IMR-90 (cell line): ENCODE measurements around the gene LRRC55. TPM values are rescaled to one million over a fixed set of nuclear protein-coding genes. Genes with fewer than 3 reads are reported as not detected.
A peak's percentile ranks its signal among the peaks of the same experiment; 100 is the strongest.

ENCODE experiments used
- ATAC-seq: fragments of 200-7000 bp; cut with Tn5 transposase; 2 replicates; pipeline ENCODE4 v1.9.1; 2020; ENCODE audit warnings: low read depth, mild to moderate bottlenecking, moderate library complexity
- BruUV-seq: library from RNA; stranded (reverse); fragments of 400-500 nt; replicated peaks from 2 replicates; lab custom pipeline; 2021; lab: Mats Ljungman, UMichigan
- CTCF ChIA-PET: fragments of 300-600 bp; formaldehyde crosslinking; extraction: SDS; loops from one replicate; lab custom pipeline; 2021; ENCODE audit warnings: antibody characterized with exemption; lab: Yijun Ruan, JAX
- POLR2A ChIA-PET: fragments of 300-600 bp; sonication (Branson Sonifier 250); formaldehyde crosslinking; loops from one replicate; lab custom pipeline; 2022; ENCODE audit warnings: antibody characterized with exemption; ENCODE audit not compliant: unreplicated experiment; lab: Charles Lee
- DNase-seq: peaks from one replicate; pipeline ENCODE4 v3.0.0; 2013
- H2AFZ ChIP-seq: replicated peaks from 2 replicates; pipeline ENCODE3; 2013; ENCODE audit warnings: low read length, mild to moderate bottlenecking; ENCODE audit not compliant: poor library complexity
- H2AK5ac ChIP-seq: 2 replicates; pipeline ENCODE4 v1.6.1; 2013; ENCODE audit warnings: low read depth, low read length, inconsistent platforms
- H2AK9ac ChIP-seq: replicated peaks from 2 replicates; pipeline ENCODE3; 2013; ENCODE audit warnings: mild to moderate bottlenecking, low read depth, low read length, moderate library complexity; ENCODE audit not compliant: poor library complexity
- H2BK120ac ChIP-seq: 2 replicates; pipeline ENCODE4 v1.6.1; 2013; ENCODE audit warnings: low read depth, low read length, inconsistent platforms
- H2BK15ac ChIP-seq: 3 replicates; pipeline ENCODE4 v1.6.1; 2013; ENCODE audit warnings: low read depth, low read length, inconsistent platforms
- H2BK20ac ChIP-seq: 2 replicates; pipeline ENCODE4 v1.6.1; 2013; ENCODE audit warnings: low read depth, mild to moderate bottlenecking, inconsistent platforms, low read length, moderate library complexity
- H2BK5ac ChIP-seq: 2 replicates; pipeline ENCODE4 v1.6.1; 2013; ENCODE audit warnings: mild to moderate bottlenecking, low read depth, low read length, inconsistent platforms; ENCODE audit not compliant: poor library complexity, severe bottlenecking
- H3K14ac ChIP-seq: replicated peaks from 2 replicates; pipeline ENCODE4 v1.6.1; 2013; ENCODE audit warnings: low read depth, low read length, inconsistent platforms
- H3K18ac ChIP-seq: 2 replicates; pipeline ENCODE4 v1.6.1; 2013; ENCODE audit warnings: low read depth, low read length, control low read depth
- H3K23ac ChIP-seq: 2 replicates; pipeline ENCODE4 v1.6.1; 2013; ENCODE audit warnings: low read depth, low read length, inconsistent platforms
- H3K27ac ChIP-seq: 2 replicates; pipeline ENCODE4 v1.5.1; 2013; ENCODE audit warnings: mild to moderate bottlenecking, control low read depth, low read length; ENCODE audit not compliant: insufficient read depth
- H3K27me3 ChIP-seq: 2 replicates; pipeline ENCODE4 v1.6.1; 2013; ENCODE audit warnings: low read length; ENCODE audit not compliant: control insufficient read depth, insufficient read depth
- H3K36me3 ChIP-seq: 2 replicates; pipeline ENCODE4 v1.6.1; 2013; ENCODE audit warnings: low read length, mixed read lengths; ENCODE audit not compliant: control insufficient read depth, insufficient read depth
- H3K4ac ChIP-seq: 2 replicates; pipeline ENCODE4 v1.6.1; 2013; ENCODE audit warnings: low read depth, low read length, inconsistent platforms
- H3K4me1 ChIP-seq: 2 replicates; pipeline ENCODE4 v1.6.1; 2013; ENCODE audit warnings: low read length, mixed read lengths; ENCODE audit not compliant: control insufficient read depth, insufficient read depth
- H3K4me2 ChIP-seq: 2 replicates; pipeline ENCODE4 v1.6.1; 2013; ENCODE audit warnings: low read depth, mild to moderate bottlenecking, control low read depth, low read length, moderate library complexity
- H3K4me3 ChIP-seq: 2 replicates; pipeline ENCODE4 v1.5.1; 2013; ENCODE audit warnings: low read depth, mild to moderate bottlenecking, control low read depth, low read length, moderate library complexity; ENCODE audit not compliant: insufficient read depth
- H3K56ac ChIP-seq: 2 replicates; pipeline ENCODE4 v1.6.1; 2013; ENCODE audit warnings: low read length, inconsistent platforms; ENCODE audit not compliant: insufficient read depth; ENCODE audit errors: extremely low read depth
- H3K79me1 ChIP-seq, 2 experiments: 2 replicates each; pipeline ENCODE4 v1.6.1; 2013; ENCODE audit warnings: low read length in 2 of 2, inconsistent platforms in 1 of 2, low read depth in 1 of 2
- H3K9ac ChIP-seq: 2 replicates; pipeline ENCODE4 v1.6.1; 2013; ENCODE audit warnings: low read depth, low read length, control low read depth
- H3K9me1 ChIP-seq: 2 replicates; pipeline ENCODE4 v1.6.1; 2013; ENCODE audit warnings: low read length, inconsistent platforms; ENCODE audit not compliant: insufficient read depth
- H3K9me3 ChIP-seq: 2 replicates; pipeline ENCODE4 v1.6.1; 2013; ENCODE audit warnings: low read length; ENCODE audit not compliant: control insufficient read depth, insufficient read depth
- H4K20me1 ChIP-seq: 2 replicates; pipeline ENCODE4 v1.6.1; 2013; ENCODE audit warnings: low read length, inconsistent platforms; ENCODE audit not compliant: insufficient read depth
- H4K5ac ChIP-seq: 2 replicates; pipeline ENCODE4 v1.6.1; 2013; ENCODE audit warnings: mild to moderate bottlenecking, low read depth, low read length, control low read depth
- H4K8ac ChIP-seq, 2 experiments: 2 replicates each; pipeline ENCODE4 v1.6.1; 2013; ENCODE audit warnings: low read depth in 2 of 2, low read length in 2 of 2, control low read depth in 1 of 2, inconsistent platforms in 1 of 2
- H4K91ac ChIP-seq: 2 replicates; pipeline ENCODE4 v1.6.1; 2013; ENCODE audit warnings: low read depth, low read length, inconsistent platforms; ENCODE audit not compliant: insufficient read depth
- BHLHE40 ChIP-seq: fragments of 150-350 bp; IDR thresholded peaks from 2 replicates; pipeline ENCODE4 v1.6.1; 2016; ENCODE audit warnings: mild to moderate bottlenecking, low read depth, low read length
- WGBS, 2 experiments: methylation state at CpG; one replicate each; pipeline versions ENCODE4 v1.1.5 to v1.1.7; 2013; ENCODE audit warnings: missing lambda C conversion rate in 2 of 2; ENCODE audit not compliant: insufficient read length in 1 of 2; ENCODE audit errors: extremely low coverage in 2 of 2; 5-methylcytosine and 5-hydroxymethylcytosine counted together
- dilution Hi-C: fragments of 300-500 bp; cut with HindIII; formaldehyde crosslinking; loops from one replicate; pipeline ENCODE4 v1.14.3; 2018; ENCODE audit warnings: low sequenced_read_pairs; ENCODE audit not compliant: unreplicated experiment
- in situ Hi-C: fragments of 300-500 bp; cut with MboI; formaldehyde crosslinking; loops from 3 replicates; pipeline ENCODE4 v1.14.3; 2019; ENCODE audit warnings: low sequenced_read_pairs, inconsistent platforms, mixed read lengths
- intact Hi-C: fragments of 100-400 bp; cut with micrococcal nuclease; formaldehyde crosslinking; loops from 2 replicates; pipeline ENCODE4 v1.10.0; 2022
- polyA plus RNA-seq, 3 experiments: library from polyadenylated mRNA; depleted of rRNA; stranded (reverse); fragments of >200 nt; gene quantifications; 2 replicates each; pipeline ENCODE4 v1.2.3, GENCODE V29; 2012; ENCODE audit warnings: low replicate concordance in 1 of 3
- total RNA-seq: library from RNA; depleted of rRNA; stranded (reverse); fragments of >200 nt; gene quantifications from 2 replicates; pipeline ENCODE4 v1.2.3, GENCODE V29; 2012

LRRC55 gene
- total and polyA plus RNA-seq, 2 of the 4 experiments (the other 2 are of a cell fraction) = not detected

- Histone ChIP-seq H3K4me1 (no peaks in the 10 kb centered on the region), H2AFZ (peak overlapping the region; percentile 40), H3K4ac (no peak overlapping the region), H3K18ac (no peak overlapping the region), H2BK20ac (no peak overlapping the region), H3K14ac (no peak overlapping the region), H3K27ac (no peak overlapping the region), H2AK5ac (no peak overlapping the region), H4K8ac (no peak overlapping the region), H2BK15ac (no peak overlapping the region), H3K4me3 (no peak overlapping the region), H2AK9ac (no peak overlapping the region), H3K4me2 (no peak overlapping the region), H3K27me3 (peaks cover 60% of the 10 kb centered on the region), H3K9me3 (no peaks in the 10 kb centered on the region), H3K9me1 (no peaks in the 10 kb centered on the region), H2BK120ac (no peak overlapping the region), H3K79me1 (no peaks in the 10 kb centered on the region), H3K56ac (no peak overlapping the region), H4K5ac (no peak overlapping the region), H2BK5ac (no peak overlapping the region), H3K36me3 (no peaks in the 10 kb centered on the region), H3K23ac (no peak overlapping the region), H4K91ac (no peak overlapping the region), H3K9ac (no peak overlapping the region), H4K20me1 (no peaks in the 10 kb centered on the region)
- WGBS, 2 experiments = 80% methylated on average over 19 of the region's 39 CpGs; no CpG with 5 or more reads in 1 of the 2 experiments
- BruUV-seq = no TSS peak
- ChIA-PET CTCF (interaction anchor here (1.5 kb wide), 1 partner anchor 13 kb away, joined by 3 read pairs; no protein-coding TSS in a partner anchor), POLR2A (no interaction called here)
- ATAC-seq (no peak), DNase-seq (no peak)
- intact Hi-C loops = no loop called here
- TF ChIP-seq BHLHE40 = no peak
- dilution Hi-C loops = no loop called here
- in situ Hi-C loops = no loop called here
Observed at GRCh38 chr11:57235761-57236703, 54.3 kb downstream of the LRRC55 start.
